Coronary artery (tissue), 2 donors: ENCODE results near the gene JUP.

ENCODE experiments used
- DNase-seq: peaks from one replicate; pipeline ENCODE4 v3.0.0-alpha.2; 2017; ENCODE audit warnings: low spot score
- H3K27ac ChIP-seq, 2 donors: fragments of 200-600 bp; sonication (generic); one replicate each; pipeline ENCODE4 v1.5.1; 2016 to 2019
- H3K4me3 ChIP-seq: fragments of 200-600 bp; sonication (generic); 2 replicates; pipeline ENCODE4 v1.5.1; 2016; ENCODE audit warnings: mild to moderate bottlenecking, moderate library complexity
- TF ChIP-seq, protein P1 (sequence below): fragments of 200-600 bp; sonication (generic); IDR thresholded peaks from one replicate; pipeline ENCODE4 v1.5.1; 2019; ENCODE audit warnings: antibody characterized with exemption

Gene JUP

DNA sequence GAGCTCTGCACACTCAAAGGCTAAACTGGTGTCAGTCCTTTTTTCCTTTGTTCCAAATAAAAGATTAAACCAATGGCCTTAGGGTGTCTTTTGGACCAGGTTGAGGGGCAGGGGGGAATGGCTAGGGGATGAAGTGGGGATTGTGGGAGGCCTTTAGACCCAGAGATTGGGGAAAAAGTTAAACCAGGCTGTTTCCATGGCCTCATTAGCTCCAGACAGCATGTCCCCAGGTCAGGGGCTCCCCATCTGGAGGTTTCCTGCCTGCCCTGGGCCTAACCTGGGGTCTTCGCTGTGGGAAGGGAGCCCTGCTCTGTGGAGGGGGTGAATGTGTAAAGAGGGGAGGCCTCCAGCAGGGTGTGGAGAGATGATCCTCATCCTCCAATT, 36.6 kb upstream of the JUP start:
- TF ChIP-seq, protein P1, sequence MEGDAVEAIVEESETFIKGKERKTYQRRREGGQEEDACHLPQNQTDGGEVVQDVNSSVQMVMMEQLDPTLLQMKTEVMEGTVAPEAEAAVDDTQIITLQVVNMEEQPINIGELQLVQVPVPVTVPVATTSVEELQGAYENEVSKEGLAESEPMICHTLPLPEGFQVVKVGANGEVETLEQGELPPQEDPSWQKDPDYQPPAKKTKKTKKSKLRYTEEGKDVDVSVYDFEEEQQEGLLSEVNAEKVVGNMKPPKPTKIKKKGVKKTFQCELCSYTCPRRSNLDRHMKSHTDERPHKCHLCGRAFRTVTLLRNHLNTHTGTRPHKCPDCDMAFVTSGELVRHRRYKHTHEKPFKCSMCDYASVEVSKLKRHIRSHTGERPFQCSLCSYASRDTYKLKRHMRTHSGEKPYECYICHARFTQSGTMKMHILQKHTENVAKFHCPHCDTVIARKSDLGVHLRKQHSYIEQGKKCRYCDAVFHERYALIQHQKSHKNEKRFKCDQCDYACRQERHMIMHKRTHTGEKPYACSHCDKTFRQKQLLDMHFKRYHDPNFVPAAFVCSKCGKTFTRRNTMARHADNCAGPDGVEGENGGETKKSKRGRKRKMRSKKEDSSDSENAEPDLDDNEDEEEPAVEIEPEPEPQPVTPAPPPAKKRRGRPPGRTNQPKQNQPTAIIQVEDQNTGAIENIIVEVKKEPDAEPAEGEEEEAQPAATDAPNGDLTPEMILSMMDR = no peak
- no peak for DNase-seq

DNA sequence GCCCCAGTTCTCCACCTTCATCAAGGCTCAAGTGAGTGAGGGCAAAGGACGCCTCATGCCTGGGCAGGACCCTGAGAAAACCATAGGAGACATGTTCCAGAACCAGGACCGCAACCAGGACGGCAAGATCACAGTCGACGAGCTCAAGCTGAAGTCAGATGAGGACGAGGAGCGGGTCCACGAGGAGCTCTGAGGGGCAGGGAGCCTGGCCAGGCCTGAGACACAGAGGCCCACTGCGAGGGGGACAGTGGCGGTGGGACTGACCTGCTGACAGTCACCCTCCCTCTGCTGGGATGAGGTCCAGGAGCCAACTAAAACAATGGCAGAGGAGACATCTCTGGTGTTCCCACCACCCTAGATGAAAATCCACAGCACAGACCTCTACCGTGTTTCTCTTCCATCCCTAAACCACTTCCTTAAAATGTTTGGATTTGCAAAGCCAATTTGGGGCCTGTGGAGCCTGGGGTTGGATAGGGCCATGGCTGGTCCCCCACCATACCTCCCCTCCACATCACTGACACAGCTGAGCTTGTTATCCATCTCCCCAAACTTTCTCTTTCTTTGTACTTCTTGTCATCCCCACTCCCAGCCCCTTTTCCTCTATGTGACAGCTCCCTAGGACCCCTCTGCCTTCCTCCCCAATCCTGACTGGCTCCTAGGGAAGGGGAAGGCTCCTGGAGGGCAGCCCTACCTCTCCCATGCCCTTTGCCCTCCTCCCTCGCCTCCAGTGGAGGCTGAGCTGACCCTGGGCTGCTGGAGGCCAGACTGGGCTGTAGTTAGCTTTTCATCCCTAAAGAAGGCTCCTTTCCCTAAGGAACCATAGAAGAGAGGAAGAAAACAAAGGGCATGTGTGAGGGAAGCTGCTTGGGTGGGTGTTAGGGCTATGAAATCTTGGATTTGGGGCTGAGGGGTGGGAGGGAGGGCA, 36.0 kb upstream of the JUP start:
- TF ChIP-seq, protein P1 = no peak
- H3K27ac ChIP-seq = no peak overlapping the region
- no peak for DNase-seq
- no peak overlapping the region for H3K4me3 ChIP-seq

More for the DNA sequence above, 36.6 kb upstream of the JUP start:
- H3K4me3 ChIP-seq = no peak overlapping the region
- no peak overlapping the region for H3K27ac ChIP-seq

DNA sequence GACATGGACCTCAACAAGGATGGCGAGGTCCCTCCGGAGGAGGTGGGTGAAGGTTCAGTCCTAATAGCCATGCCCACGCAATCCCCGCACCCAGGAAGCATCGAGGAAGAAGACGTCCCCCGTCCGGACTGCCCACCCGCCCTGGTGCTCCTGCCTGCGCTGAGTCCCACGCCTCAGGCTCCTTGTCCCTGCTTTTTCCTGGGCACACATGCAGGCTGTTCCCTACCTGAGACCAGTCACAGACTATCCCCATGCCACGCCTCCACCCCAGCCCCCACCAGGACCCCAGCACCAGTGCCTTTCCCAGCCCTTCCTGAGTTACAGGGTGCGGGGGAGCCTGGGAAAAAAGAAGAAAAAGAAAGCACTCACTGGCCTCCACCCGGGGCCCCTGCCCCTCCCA, 35.3 kb upstream of the JUP start:
- Histone ChIP-seq H3K27ac (no peak overlapping the region), H3K4me3 (no peak overlapping the region)
- DNase-seq = no peak
- TF ChIP-seq, protein P1 = no peak

DNA sequence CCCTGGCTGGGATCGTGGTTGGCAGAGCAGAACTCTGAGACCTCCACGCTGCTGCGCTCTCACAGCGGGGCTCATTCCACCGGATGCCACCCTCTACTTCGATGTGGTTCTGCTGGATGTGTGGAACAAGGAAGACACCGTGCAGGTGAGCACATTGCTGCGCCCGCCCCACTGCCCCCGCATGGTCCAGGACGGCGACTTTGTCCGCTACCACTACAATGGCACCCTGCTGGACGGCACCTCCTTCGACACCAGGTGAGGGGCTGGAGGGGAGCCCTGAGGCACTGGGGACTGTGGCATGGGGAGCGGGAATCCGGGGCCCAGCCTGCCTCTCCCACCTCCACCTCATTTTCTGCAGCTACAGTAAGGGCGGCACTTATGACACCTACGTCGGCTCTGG, 31.5 kb upstream of the JUP start:
- no peak for DNase-seq
- TF ChIP-seq, protein P1 = no peak
- Histone ChIP-seq H3K27ac (no peak overlapping the region), H3K4me3 (no peak overlapping the region)

DNA sequence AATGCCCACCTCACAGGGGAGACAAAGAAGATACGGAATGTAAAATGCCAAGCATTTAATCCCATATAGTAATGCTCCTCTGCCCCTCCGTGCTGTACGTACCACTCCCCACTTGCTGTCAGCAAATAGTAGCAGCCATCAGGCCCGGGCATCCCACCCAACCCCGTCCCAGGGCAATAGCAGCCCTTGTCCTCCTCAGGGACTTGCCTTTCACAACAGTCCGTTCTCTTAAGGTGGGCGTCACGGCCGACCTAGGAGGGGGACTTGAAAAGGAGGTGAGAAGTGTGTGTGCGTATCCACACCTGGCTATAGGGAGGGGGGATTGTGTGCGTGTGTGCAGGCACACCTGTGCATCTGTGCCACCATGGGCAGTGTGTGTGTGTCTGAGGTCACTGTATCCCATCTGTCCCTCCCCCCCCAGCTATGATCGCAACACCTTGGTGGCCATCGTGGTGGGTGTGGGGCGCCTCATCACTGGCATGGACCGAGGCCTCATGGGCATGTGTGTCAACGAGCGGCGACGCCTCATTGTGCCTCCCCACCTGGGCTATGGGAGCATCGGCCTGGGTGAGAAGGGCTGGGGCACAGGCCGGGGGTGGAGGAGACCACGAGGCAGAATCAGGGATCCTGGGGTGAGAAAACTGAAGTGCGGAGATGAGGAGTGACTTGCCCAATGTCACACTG, 30.3 kb upstream of the JUP start:
- Histone ChIP-seq H3K27ac (no peak overlapping the region), H3K4me3 (no peak overlapping the region)
- DNase-seq = no peak
- TF ChIP-seq, protein P1 = no peak

DNA sequence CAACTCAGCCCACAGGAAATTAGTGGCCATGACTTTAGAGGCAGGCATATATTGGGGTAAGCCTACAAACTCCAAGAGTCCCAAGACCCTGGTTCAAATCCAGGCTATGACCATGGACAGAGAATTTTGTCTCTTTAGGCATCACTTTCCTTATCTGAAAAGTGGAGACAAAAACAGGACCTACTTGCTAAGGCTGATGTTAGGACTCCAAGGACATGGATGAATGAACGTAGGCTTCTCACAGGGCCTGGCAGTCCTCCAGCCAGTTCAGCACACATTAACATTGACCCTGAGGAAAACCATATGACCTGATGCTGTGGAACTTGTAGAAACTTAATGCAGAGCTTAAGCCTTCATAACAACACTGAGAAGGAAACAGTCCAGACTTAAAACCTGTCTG, 27.7 kb upstream of the JUP start:
- peak overlapping the region; percentile 95 for H3K4me3 ChIP-seq

More for the DNA sequence above, 27.7 kb upstream of the JUP start:
- peak overlapping the region; percentile 51 to 90 for H3K27ac ChIP-seq
- no peak for DNase-seq
- TF ChIP-seq, protein P1 = no peak
